Measurements from ENCODE around the gene HOOK2. TPM values are rescaled to one million over a fixed set of nuclear protein-coding genes. Genes with fewer than 3 reads are reported as not detected.

The HOOK2 gene
- total and polyA plus RNA-seq, 9 of the 15 experiments (the other 6 are each of a cell fraction or from before 2014, with no cell fraction given), result 1.3 to 17.2 (median 9.9) TPM

- TF ChIP-seq TCF7 (IDR thresholded peaks at IDR 0.05; ENCODE audit: borderline replicate concordance), result no peak
- 0 out of 2 replicates have a peak, but pooled peaks have one; percentile 17 for TF ChIP-seq CBX5 (IDR thresholded peaks at IDR 0.05; ENCODE audit: borderline replicate concordance, low read depth)
- TF ChIP-seq MAFK (IDR thresholded peaks at IDR 0.05; ENCODE audit: low read length), result 0 out of 2 replicates have a peak, but pooled peaks have one; percentile 23
- TF ChIP-seq NBN (IDR thresholded peaks at IDR 0.05; ENCODE audit: low read depth), result peak; percentile 58; the same call in 1 of the 2 replicates
- TF ChIP-seq NR2F6 (CRISPR knock-in tag; IDR thresholded peaks at IDR 0.05), result no peak
- peak in 1 of 2 experiments; percentile 92; a peak in 2 of 4 replicates for TF ChIP-seq HDAC1 (IDR thresholded peaks at IDR 0.05)
- peak; percentile 79; the same call in 1 of the 2 replicates for TF ChIP-seq JUND (IDR thresholded peaks at IDR 0.05; ENCODE audit: borderline replicate concordance, low read depth, low read length)
- TF ChIP-seq JUND (tag; IDR thresholded peaks at IDR 0.05; ENCODE audit: borderline replicate concordance, low read depth, low read length), result peak; percentile 82; the same call in 1 of the 3 replicates
- 0 out of 2 replicates have a peak, but pooled peaks have one; percentile 13 for TF ChIP-seq GABPA (tag; conservative IDR thresholded peaks at IDR 0.05; ENCODE audit: low read depth)
- TF ChIP-seq BDP1 (IDR thresholded peaks at IDR 0.05; ENCODE audit: insufficient read depth, insufficient read length), result no peak
- peak; percentile 80; the same call in 1 of the 2 replicates for TF ChIP-seq SP1 (CRISPR knock-in tag; IDR thresholded peaks at IDR 0.05)
- 0 out of 2 replicates have a peak, but pooled peaks have one; percentile 8 for TF ChIP-seq NR2C1 (IDR thresholded peaks at IDR 0.05)
- TF ChIP-seq NR2C1 (tag; IDR thresholded peaks at IDR 0.05), result peak; percentile 2; the same call in 1 of the 2 replicates
- TF ChIP-seq NCOA1 (IDR thresholded peaks at IDR 0.05; ENCODE audit: low read depth), result peak; percentile 82; the same call in 1 of the 2 replicates
- no peak for TF ChIP-seq CBFB (CRISPR knock-in tag; IDR thresholded peaks at IDR 0.05)
- TF ChIP-seq FOXK1 (CRISPR knock-in tag; IDR thresholded peaks at IDR 0.05; ENCODE audit: borderline replicate concordance), result peak; percentile 67; the same call in 1 of the 2 replicates
- peak; percentile 78 for TF ChIP-seq FOXM1 (IDR thresholded peaks at IDR 0.05; ENCODE audit: low read depth)
- no peak for TF ChIP-seq FOXM1 (CRISPR knock-in tag; IDR thresholded peaks at IDR 0.05; ENCODE audit: low read depth)
- peak; percentile 60; the same call in 1 of the 2 replicates for TF ChIP-seq FOSL1 (tag; conservative IDR thresholded peaks at IDR 0.05)
- TF ChIP-seq STAT5A (IDR thresholded peaks at IDR 0.05; ENCODE audit: borderline replicate concordance, low read length), result peak; percentile 85
- TF ChIP-seq MYNN (IDR thresholded peaks at IDR 0.05), result peak; percentile 86; the same call in 1 of the 2 replicates
- no peak for TF ChIP-seq MYNN (CRISPR knock-in tag; IDR thresholded peaks at IDR 0.05)
- TF ChIP-seq RBM22 (IDR thresholded peaks at IDR 0.05; ENCODE audit: low read depth, low read length, poor library complexity, severe bottlenecking), result no peak
- TF ChIP-seq ATF3 (IDR thresholded peaks at IDR 0.05), result peak; percentile 66; the same call in 1 of the 2 replicates
- TF ChIP-seq ATF3 (CRISPR knock-in tag; conservative IDR thresholded peaks at IDR 0.05), result peak; percentile 54; the same call in 1 of the 2 replicates
- no peak for TF ChIP-seq ZBTB7A (IDR thresholded peaks at IDR 0.05; ENCODE audit: borderline replicate concordance, control insufficient read depth, low read depth, low read length)
- TF ChIP-seq AFF1 (IDR thresholded peaks at IDR 0.05; ENCODE audit: low read depth in 1 of 2, partially characterized antibody in 2 of 2), result peak in 1 of 2 experiments; percentile 67
Observed at GRCh38 chr19:12784394-12784870, 9.1 kb upstream of the HOOK2 start (continued).
